A172 (cell line): ENCODE data around the gene YTHDF1. TPM values are rescaled to one million over a fixed set of nuclear protein-coding genes. Genes with fewer than 3 reads are reported as not detected.

Experiments used
- DNase-seq: peaks from one replicate; pipeline ENCODE4 v3.0.0-alpha.2; 2015; ENCODE audit warnings: low spot score
- total RNA-seq: library from RNA; depleted of rRNA; stranded (reverse); fragments of >200 nt; shearing (Covaris generic); gene quantifications from 2 replicates; pipeline ENCODE4 v1.2.3, GENCODE V29; 2014; rRNA removed

YTHDF1 gene
- total RNA-seq, 1 experiment from 2014 or later: 21.7 TPM

DNA sequence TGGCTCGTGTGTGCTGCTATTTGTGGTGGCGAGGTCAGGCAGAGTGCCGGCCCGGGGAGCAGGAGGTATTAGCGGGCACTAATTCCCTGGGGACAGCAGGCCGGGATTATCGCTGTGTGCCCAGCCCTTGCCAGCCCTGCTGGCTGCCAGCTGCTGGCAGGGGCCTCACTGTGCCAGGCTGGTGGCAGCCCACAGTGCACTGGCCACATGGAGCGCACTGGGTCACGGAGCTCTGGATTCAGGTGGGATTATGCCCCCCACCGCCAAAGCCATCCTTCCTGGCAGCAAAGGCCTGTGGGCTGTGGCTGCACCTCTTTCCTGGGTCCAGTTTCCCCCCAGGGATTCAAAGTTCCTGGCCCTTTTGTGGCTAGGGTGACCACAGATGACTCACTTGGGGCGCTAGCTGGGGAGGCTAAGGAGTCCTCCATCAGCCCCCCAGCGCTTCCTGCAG is 59.7 kb downstream of the YTHDF1 start:
- DNase-seq: peak; percentile 69

DNA sequence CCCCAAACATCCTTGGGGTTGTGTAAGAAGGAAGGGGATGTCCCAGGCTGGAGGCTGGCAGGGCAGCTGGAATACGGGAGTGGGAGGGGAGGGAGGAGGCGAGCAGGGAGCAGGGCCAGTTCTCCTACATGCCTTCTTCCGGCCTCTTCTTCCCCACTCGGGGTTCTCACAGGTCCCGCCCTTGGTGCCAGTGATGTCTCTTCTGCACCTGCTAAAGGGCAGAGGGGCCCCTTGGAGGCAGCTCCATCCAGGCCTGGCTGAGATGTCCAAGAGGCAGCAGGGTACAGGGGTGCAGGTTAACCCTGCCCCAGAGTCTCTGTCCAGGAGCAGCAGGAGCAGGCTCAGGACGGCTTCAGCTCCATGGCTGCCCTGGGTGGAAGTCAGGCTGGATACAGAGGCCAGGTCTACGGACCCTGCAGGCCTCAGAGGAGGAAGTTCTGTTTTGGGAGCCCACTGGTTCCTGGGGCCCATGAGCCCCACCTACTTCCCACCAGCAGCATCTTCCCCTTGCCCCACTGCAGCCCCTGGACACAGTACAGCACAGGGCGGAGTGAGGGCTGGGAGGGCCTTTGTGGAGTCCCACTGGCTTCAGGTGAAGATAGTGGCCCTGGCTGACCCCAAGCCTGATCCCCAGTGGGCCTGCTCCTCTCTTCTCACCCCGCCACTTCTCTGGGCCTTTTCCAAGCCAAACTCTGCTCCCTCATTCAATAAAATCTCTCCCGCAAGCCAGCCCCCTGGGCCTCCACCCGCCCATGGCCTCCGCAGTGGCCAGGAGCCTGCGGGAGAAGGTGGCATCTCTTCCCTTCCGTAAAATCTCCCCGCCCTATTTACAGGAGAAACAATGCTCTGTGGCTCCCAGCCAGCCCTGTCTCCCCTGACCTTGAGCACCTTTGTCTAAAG is 60.4 kb downstream of the YTHDF1 start:
- DNase-seq: no peak

DNA sequence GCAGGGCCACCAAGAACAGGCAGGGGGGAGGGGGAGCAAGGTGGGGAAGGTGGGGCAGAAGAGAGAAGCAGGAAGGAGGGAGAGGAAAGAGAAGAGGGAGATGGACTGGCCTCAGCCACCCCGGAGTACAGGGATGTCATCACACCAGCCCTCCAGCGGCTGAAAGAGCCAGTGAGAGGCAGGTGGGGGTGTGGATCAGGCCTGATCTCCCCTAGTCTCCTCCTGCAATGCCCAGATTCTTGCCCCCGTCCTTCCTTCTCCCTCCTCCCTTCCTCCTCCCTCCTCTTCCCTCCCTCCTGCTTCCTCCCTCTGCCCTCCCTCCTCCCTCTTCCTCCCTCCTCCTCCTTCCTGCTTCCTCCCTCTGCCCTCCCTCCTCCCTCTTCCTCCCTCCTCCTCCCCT is 61.5 kb downstream of the YTHDF1 start:
- no peak for DNase-seq

DNA sequence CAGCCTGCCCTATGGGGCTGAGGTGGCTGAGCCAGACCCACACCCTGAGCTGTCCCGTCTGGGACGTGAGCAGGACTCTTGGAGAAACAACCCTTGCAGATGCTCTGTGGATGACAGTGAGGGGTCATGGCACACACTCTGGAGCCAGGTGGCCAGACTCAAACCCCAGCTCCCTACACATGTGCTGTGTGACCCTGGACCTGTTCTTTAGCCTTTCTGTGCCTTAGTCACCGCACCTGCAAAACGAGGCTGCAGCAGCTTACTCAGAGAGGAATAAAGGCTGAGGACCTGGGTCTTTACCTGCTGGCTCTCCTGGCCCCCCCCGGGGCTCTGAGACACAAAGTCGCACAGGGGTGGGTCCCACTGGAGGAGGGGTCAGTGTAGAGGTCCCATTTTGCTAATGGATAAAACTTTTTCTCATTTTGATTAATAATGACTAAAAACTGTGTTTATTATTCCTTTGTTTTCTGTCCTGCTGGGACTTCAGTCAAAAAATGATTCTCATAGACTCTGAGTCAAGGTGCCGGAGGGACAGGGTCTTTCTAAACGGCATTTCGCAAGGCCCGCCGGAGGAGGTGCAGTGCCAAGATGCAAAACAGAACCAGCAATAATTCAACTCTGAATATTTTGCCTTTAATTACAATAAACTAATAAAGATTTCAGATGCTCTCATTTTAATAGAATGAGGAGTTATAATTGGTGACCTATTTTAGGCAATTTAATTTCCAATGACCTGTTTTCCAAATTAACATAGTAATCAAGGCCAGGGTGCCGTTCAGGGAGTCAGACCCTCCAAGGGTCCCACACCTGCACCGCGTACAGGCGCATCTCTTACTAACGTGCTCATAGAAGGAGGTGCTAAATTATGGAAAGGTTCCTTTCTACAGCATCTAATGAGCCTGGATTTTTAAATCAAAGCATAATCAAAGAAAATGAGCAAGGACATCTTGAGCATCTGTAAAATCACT is 62.4 kb downstream of the YTHDF1 start:
- DNase-seq: no peak

DNA sequence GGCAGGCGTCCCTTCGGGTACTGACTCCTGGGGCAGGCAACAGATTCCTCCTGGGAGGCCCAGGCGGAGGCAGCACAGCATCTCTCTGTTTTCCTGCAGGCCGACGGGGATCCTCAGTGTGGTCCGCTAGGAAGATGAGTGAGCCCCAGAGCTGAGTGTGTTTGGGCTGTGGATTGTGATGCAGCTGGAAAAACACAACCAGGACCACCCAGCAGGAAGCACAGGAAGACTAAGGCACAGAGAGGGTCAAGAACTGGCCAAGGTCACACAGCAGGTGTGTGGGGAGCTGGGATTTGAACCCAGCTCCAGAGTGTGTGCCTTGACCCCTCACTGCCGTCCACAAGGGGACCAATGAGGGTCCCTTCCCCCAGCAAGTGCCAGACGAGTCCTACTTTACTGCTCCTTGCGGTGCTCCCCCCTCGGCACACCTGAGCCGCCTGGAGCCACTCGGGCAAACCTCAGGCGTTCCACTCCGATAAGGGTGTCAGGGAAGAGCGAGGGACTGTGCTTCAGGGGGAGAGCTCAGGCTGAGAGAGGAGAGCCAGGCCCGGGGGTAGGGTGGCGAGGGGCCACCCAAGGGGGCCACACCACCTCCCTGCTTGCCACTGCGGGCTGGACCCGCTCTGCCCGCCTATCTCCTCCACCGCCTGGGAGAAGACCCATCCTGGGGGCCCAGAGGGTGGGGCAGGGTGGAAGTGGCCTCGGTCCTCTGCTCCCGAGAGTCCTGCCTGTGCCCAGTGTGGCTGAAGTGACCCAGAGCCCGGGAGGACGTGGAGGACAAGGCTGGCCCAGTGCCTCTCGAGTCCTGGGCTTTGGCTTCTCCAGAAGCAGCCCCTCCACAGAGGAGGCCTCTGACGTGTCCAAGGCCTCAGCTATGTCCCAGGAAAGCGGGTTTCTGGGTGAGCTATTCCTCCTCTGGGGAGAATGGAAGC is 63.3 kb downstream of the YTHDF1 start:
- DNase-seq: no peak

DNA sequence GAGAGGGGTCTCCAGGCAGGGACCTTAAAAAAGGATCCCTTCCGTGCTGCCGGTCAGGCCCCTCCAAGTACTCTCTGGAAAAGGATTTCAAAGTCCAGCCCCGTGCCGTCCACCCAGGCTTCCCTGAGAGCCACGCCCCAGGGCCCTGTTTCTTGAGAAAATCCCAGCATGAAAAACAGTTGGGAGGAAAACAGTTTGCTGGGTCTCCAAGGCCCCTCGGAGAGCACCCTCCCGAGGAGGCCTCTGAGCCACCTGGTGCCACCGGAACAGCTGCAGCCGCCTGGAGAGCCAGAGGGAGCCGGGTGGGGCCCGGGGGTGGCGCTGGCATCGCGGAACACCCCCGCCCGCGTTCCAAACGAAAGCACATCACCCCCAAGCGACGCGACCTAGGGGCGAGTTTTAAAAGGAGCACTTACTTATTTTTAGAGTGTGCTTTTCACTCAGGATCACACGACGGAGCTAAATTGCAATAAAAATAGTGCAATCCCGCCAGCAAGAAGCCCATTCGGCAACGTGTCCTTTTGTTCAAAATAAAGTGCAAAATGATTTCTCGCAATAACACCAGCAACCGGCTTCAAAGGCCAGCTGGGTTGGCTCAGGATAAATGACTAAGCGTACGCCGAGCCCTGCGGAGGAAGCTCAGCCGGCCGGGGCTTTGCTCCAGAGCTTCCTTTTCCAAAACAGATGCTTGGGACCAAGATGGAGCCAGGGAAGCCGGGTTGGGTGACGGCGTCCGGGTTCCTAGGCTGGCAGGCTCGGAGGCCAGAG is 64.2 kb downstream of the YTHDF1 start:
- no peak for DNase-seq

DNA sequence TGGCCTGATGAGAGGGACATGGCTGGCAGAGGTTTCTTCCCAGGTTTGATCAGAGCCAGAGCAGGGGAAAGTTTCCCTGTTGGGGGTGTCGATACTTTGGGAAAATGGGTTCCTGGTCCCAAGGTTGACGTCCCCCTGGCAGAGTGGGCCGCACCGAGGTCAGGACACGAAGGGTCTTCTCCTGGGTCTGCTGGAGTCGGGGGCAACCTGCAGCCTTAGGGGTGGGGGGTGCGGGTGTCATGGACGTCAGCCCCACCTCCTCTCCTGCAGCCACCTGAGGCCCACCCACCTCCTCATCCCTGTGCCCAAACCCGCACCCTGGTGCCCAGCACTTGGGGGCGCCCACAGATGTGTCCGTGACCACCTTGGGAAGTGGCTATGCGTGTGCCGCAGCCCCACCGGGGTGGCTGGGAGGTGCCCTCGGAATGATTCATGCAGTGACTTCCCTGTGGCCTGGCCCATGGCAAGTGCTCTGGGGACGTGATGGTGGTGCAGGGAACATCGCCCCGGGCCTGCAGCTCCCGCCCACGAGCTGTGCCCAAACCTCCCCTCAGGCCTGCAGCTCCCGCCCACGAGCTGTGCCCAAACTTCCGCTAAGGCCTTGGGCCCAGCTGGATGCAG is 64.9 kb downstream of the YTHDF1 start:
- no peak for DNase-seq

DNA sequence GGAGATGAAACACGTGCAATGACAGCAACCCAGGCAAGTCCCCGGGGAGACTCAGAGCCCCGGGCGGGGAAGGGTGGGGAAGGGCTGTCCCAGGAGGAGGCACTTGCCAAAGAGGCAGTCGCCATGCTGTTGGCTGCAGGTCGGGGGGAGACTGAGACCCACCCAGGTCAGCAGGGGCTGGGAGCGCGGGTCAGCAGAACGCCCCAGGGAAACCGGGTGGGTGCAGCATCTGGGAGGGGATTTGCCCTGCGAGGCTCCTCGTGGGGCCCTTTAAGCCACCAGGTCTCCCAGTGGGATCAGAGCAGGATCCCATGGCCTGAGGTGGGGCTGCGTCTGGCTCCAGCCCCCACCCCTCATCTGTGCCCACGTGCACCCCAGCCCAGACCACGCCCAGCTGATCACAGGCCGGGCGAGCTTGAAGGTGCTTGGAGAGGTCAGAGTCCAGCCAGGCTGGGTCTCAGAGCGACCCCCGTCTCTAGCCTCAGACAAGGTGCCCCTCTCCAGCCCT is 65.5 kb downstream of the YTHDF1 start:
- no peak for DNase-seq

DNA sequence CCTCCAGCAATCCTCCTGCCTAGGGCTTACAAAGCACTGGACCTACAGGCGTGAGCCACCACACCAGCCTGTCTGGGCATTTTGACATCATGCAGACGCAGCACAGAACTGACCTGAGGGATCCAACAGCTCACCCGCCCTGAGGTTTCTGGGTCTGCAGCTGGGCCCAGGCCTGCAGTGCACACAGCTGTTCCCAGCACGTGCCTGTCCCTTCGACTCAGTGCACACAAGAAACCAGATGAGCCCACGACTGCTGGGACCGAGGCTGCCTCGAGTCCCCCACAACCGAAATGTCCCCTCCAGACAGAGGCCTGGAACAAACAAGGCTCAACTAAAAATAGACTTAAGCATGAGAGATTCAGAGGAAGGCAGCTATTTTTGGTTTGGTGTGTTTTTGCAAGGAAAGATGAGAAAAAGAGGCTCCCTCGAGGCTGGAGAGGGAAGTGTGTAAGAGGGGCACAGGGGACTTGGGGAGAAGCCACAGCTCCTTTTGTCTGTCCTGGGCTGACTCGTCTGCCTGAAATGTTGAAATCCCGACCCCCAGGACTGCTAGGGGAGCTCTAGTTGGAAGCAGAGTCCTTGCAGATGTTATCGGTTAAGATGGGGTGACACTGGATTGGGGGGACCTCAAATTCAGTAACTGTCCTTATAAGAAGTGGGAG is 66.3 kb downstream of the YTHDF1 start:
- DNase-seq: no peak

DNA sequence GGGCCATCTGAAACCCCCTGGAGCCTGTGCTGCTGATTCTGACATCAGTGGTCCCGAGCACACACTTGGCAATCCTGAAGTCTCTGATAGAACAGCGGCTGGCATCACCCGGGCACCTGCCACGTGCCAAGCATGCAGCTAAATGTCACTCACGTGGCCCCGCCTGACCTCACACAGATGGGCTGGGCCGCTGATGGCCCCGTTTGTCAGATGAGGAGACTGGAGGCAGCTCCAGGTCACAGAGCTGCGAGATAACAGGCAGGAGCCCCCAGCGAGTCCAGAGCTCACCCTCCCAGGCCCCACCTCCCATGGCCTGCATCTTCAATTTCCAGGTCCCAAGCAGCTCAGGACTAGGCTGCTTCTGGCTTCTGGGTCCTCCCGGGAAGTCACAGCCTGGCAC is 67.2 kb downstream of the YTHDF1 start:
- no peak for DNase-seq

DNA sequence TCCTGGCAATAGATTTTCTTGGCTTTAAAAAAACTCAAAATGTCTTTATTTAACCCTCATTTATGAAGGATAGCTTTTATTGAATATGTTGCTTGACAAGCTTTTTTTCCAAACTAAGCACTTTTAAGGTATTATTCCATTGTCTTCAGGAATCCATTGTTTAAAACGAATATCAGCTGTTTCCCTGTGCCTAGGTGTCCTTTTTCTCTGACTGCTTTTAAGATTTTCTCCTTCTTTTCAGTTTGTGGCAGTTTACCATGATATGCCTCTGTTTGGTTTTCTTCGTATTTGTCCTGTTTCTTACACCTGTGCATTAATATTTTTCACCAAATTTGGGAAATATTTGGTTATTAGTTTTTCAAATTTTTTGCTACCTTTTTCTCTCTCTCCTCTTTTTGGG is 68.4 kb downstream of the YTHDF1 start:
- DNase-seq: no peak

Other genes with a start within 250 kb of the YTHDF1 start
- gene BHLHE23, start 209.2 kb downstream of the YTHDF1 start, total RNA-seq: not detected in 2 replicates
- gene BIRC7, start 19.8 kb upstream of the YTHDF1 start, total RNA-seq: 0.19 TPM in 1 of 2 replicates, not detected in the other
- not detected in 2 replicates for gene NKAIN4, start 38.3 kb upstream of the YTHDF1 start, total RNA-seq
- gene ARFGAP1, start 56.7 kb upstream of the YTHDF1 start, total RNA-seq: 64.4 and 65.8 TPM in 2 replicates
- 0.36 TPM in 1 of 2 replicates, not detected in the other for gene COL20A1, start 77.1 kb upstream of the YTHDF1 start, total RNA-seq
- 0.03 and 0.07 TPM in 2 replicates for gene CHRNA4, start 145.2 kb upstream of the YTHDF1 start, total RNA-seq